Hepatocyte (in vitro differentiated cells): Measurements from ENCODE around the gene LBHD1. TPM values are rescaled to one million over a fixed set of nuclear protein-coding genes. Genes with fewer than 3 reads are reported as not detected.

Source experiments
- DNase-seq: peaks from one replicate; pipeline ENCODE4 v3.0.0-alpha.2; 2016; ENCODE audit warnings: low spot score
- H2AFZ ChIP-seq: fragments of 200-600 bp; sonication (generic); 2 replicates; pipeline ENCODE4 v1.6.0; 2016; ENCODE audit warnings: antibody characterized with exemption, mild to moderate bottlenecking
- H3K27ac ChIP-seq: fragments of 200-600 bp; sonication (generic); 2 replicates; pipeline ENCODE4 v1.5.1; 2016; ENCODE audit warnings: mild to moderate bottlenecking
- H3K27me3 ChIP-seq: fragments of 200-600 bp; sonication (generic); 2 replicates; pipeline ENCODE4 v1.6.1; 2016
- H3K36me3 ChIP-seq: fragments of 200-600 bp; sonication (generic); replicated peaks from 2 replicates; pipeline ENCODE4 v1.5.1; 2016; ENCODE audit warnings: low read depth; ENCODE audit not compliant: insufficient read depth
- H3K4me1 ChIP-seq: fragments of 200-600 bp; sonication (generic); 2 replicates; pipeline ENCODE4 v1.5.1; 2016; ENCODE audit warnings: mild to moderate bottlenecking, moderate library complexity; ENCODE audit not compliant: insufficient read depth
- H3K4me2 ChIP-seq: fragments of 200-600 bp; sonication (generic); 2 replicates; pipeline ENCODE4 v1.6.0; 2016
- H3K4me3 ChIP-seq: fragments of 200-600 bp; sonication (generic); 2 replicates; pipeline ENCODE4 v1.5.1; 2016; ENCODE audit warnings: mild to moderate bottlenecking
- H3K79me2 ChIP-seq: fragments of 200-600 bp; sonication (generic); 2 replicates; pipeline ENCODE4 v1.6.0; 2017; ENCODE audit warnings: mild to moderate bottlenecking
- H3K9me2 ChIP-seq: fragments of 200-600 bp; sonication (generic); replicated peaks from 2 replicates; pipeline ENCODE4 v1.6.0; 2017; ENCODE audit warnings: mild to moderate bottlenecking; ENCODE audit not compliant: insufficient read depth
- H3K9me3 ChIP-seq: fragments of 200-600 bp; sonication (generic); 2 replicates; pipeline ENCODE4 v1.5.1; 2016; ENCODE audit warnings: low read depth, mild to moderate bottlenecking
- H4K20me1 ChIP-seq: fragments of 200-600 bp; sonication (generic); 2 replicates; pipeline ENCODE4 v1.6.0; 2016; ENCODE audit warnings: mild to moderate bottlenecking; ENCODE audit not compliant: insufficient read depth, poor library complexity, severe bottlenecking
- CTCF ChIP-seq: fragments of 200-600 bp; sonication (generic); IDR thresholded peaks from 2 replicates; pipeline ENCODE4 v1.5.1; 2016; ENCODE audit warnings: antibody characterized with exemption, mild to moderate bottlenecking; ENCODE audit not compliant: poor library complexity
- EZH2 ChIP-seq: fragments of 200-600 bp; sonication (generic); IDR thresholded peaks from 2 replicates; pipeline ENCODE4 v1.6.1; 2016; ENCODE audit warnings: antibody characterized with exemption, mild to moderate bottlenecking, borderline replicate concordance
- EZH2phosphoT487 ChIP-seq: fragments of 200-600 bp; sonication (generic); IDR thresholded peaks from one replicate; pipeline ENCODE4 v1.6.1; 2018; ENCODE audit warnings: antibody characterized with exemption, mild to moderate bottlenecking, low read depth, moderate library complexity; ENCODE audit not compliant: unreplicated experiment, severe bottlenecking
- WGBS: methylation state at CpG from one replicate; pipeline ENCODE4 v1.1.6; 2016; ENCODE audit warnings: low lambda C conversion rate; ENCODE audit errors: missing lambda C conversion rate; 5-methylcytosine and 5-hydroxymethylcytosine counted together
- polyA plus RNA-seq: library from polyadenylated mRNA; unstranded; fragments of >200 nt; fragmentation: Nextera tagmentation; extraction: Ambion mirVana; gene quantifications from 2 replicates; pipeline ENCODE4 v1.2.1, GENCODE V29; 2016
- total RNA-seq: library from RNA; depleted of rRNA; stranded (reverse); fragments of >200 nt; gene quantifications from 2 replicates; pipeline ENCODE4 v1.2.3, GENCODE V29; 2014

Gene LBHD1
- total and polyA plus RNA-seq, 2 experiments from 2014 or later = 6.5 to 11.2 TPM

GRCh38 chr11:62689421-62690183, 17.5 kb upstream of the LBHD1 start, which contains the start of gene LRRN4CL:
Gene LRRN4CL (minus strand): TSS chr11:62689530. CDS start chr11:62688508, 1,022 bp downstream.
- Histone ChIP-seq H3K9me2 (no peaks in the 10 kb centered on the region), H3K4me2 (peak within 1 kb of the TSS; percentile 20), H4K20me1 (no peaks in the 10 kb centered on the region), H3K9me3 (no peaks in the 10 kb centered on the region), H3K27ac (peak within 1 kb of the TSS; percentile 60), H3K4me1 (peaks cover 6% of the 10 kb centered on the region), H3K36me3 (no peaks in the 10 kb centered on the region), H2AFZ (no peak within 1 kb of the TSS), H3K79me2 (no peaks in the 10 kb centered on the region), H3K4me3 (no peak within 1 kb of the TSS), H3K27me3 (no peaks in the 10 kb centered on the region)
- DNase-seq = peak; percentile 60
- WGBS = 61% methylated on average over 11 of the region's 11 CpGs
- TF ChIP-seq EZH2phosphoT487 (no peak), EZH2 (no peak), CTCF (no peak)

- Histone ChIP-seq H3K27ac (no peak overlapping the region), H3K4me3 (no peak overlapping the region), H3K36me3 (no peaks in the 10 kb centered on the region), H2AFZ (no peak overlapping the region), H4K20me1 (no peaks in the 10 kb centered on the region), H3K79me2 (no peaks in the 10 kb centered on the region), H3K9me2 (no peaks in the 10 kb centered on the region), H3K27me3 (no peaks in the 10 kb centered on the region), H3K4me2 (peak overlapping the region; percentile 20), H3K4me1 (peaks cover 6% of the 10 kb centered on the region), H3K9me3 (no peaks in the 10 kb centered on the region)
- TF ChIP-seq EZH2 (no peak), EZH2phosphoT487 (no peak), CTCF (no peak)
- DNase-seq = no peak
- WGBS = 23% methylated on average over 1 of the region's 1 CpG
These were observed 16.4 kb upstream of the LBHD1 start for GRCh38 chr11:62688491-62688890.

GRCh38 chr11:62687508-62688396, 15.7 kb upstream of the LBHD1 start:
- peaks cover 6% of the 10 kb centered on the region for H3K4me1 ChIP-seq
- TF ChIP-seq CTCF = no peak
- TF ChIP-seq EZH2 = no peak
- TF ChIP-seq EZH2phosphoT487 = no peak
- H3K9me2 ChIP-seq = no peaks in the 10 kb centered on the region
- no peak overlapping the region for H2AFZ ChIP-seq
- H3K4me2 ChIP-seq = no peak overlapping the region
- no peak overlapping the region for H3K27ac ChIP-seq
- no peak overlapping the region for H3K4me3 ChIP-seq
- H3K9me3 ChIP-seq = no peaks in the 10 kb centered on the region
- H3K27me3 ChIP-seq = no peaks in the 10 kb centered on the region
- DNase-seq = no peak
- H4K20me1 ChIP-seq = no peaks in the 10 kb centered on the region
- no peaks in the 10 kb centered on the region for H3K36me3 ChIP-seq
- WGBS = 81% methylated on average over 70 of the region's 74 CpGs
- H3K79me2 ChIP-seq = no peaks in the 10 kb centered on the region
